HepG2 (cell line): ENCODE results near the gene AURKA. TPM values are rescaled to one million over a fixed set of nuclear protein-coding genes. Genes with fewer than 3 reads are reported as not detected.

ENCODE experiments used
- CAMTA2 ChIP-seq: sonication (generic); formaldehyde crosslinking; IDR thresholded peaks from 2 replicates; pipeline ENCODE4 v1.4.0; 2020; ENCODE audit warnings: mild to moderate bottlenecking, missing genetic modification reagents, borderline replicate concordance
- CCDC6 ChIP-seq: sonication (generic); formaldehyde crosslinking; IDR thresholded peaks from 2 replicates; pipeline ENCODE4 v1.8.1; 2022; ENCODE audit warnings: mild to moderate bottlenecking, missing genetic modification reagents, moderate library complexity
- ELF3 ChIP-seq: IDR thresholded peaks from 2 replicates; pipeline ENCODE4 v1.6.1; 2016; ENCODE audit warnings: missing genetic modification reagents, missing compliant biosample characterization
- GABPB1 ChIP-seq: IDR thresholded peaks from 2 replicates; pipeline ENCODE4 v1.6.1; 2016; ENCODE audit warnings: mild to moderate bottlenecking, missing genetic modification reagents, moderate library complexity, missing compliant biosample characterization
- GTF2F1 ChIP-seq: fragments of 150-350 bp; IDR thresholded peaks from 2 replicates; pipeline ENCODE4 v1.6.1; 2014; ENCODE audit warnings: low read length
- ISX ChIP-seq: sonication (generic); formaldehyde crosslinking; conservative IDR thresholded peaks from 2 replicates; pipeline ENCODE4 v1.5.0; 2020; ENCODE audit warnings: missing genetic modification reagents
- NCOA2 ChIP-seq: sonication (generic); formaldehyde crosslinking; IDR thresholded peaks from 2 replicates; pipeline ENCODE4 v1.8.0; 2022; ENCODE audit warnings: inconsistent platforms
- POLR2A ChIP-seq, 2 experiments: IDR thresholded peaks; 2 replicates each; pipeline ENCODE4 v1.6.1; 2011; ENCODE audit warnings: low read depth in 2 of 2, low read length in 2 of 2, mild to moderate bottlenecking in 1 of 2, moderate library complexity in 1 of 2; ENCODE audit not compliant: insufficient read depth in 1 of 2
- REL ChIP-seq: sonication (generic); formaldehyde crosslinking; conservative IDR thresholded peaks from 2 replicates; pipeline ENCODE4 v1.8.0; 2022; ENCODE audit warnings: mild to moderate bottlenecking, missing genetic modification reagents, moderate library complexity
- SAFB2 ChIP-seq: sonication (generic); formaldehyde crosslinking; IDR thresholded peaks from 2 replicates; pipeline ENCODE4 v1.5.1; 2020; ENCODE audit warnings: missing genetic modification reagents, low read depth, mild to moderate bottlenecking, borderline replicate concordance
- SETDB1 ChIP-seq: sonication (generic); formaldehyde crosslinking; IDR thresholded peaks from 2 replicates; pipeline ENCODE4 v1.5.1; 2020; ENCODE audit warnings: missing genetic modification reagents, mild to moderate bottlenecking, borderline replicate concordance
- SIX1 ChIP-seq: sonication (generic); formaldehyde crosslinking; IDR thresholded peaks from 2 replicates; pipeline ENCODE4 v1.4.0; 2020; ENCODE audit warnings: missing genetic modification reagents, borderline replicate concordance
- SYNCRIP ChIP-seq: fragments of 200-400 bp; formaldehyde crosslinking; IDR thresholded peaks from 2 replicates; pipeline ENCODE4 v1.6.1; 2018; ENCODE audit warnings: mild to moderate bottlenecking, low read depth, low read length; ENCODE audit not compliant: insufficient read depth
- TCF7L2 ChIP-seq: IDR thresholded peaks from 2 replicates; pipeline ENCODE4 v1.6.1; 2011; ENCODE audit warnings: mild to moderate bottlenecking, low read depth, low read length, moderate library complexity
- TEAD3 ChIP-seq: optimal IDR thresholded peaks from 2 replicates; pipeline ENCODE3; 2016; ENCODE audit warnings: borderline replicate concordance
- ZFP62 ChIP-seq: sonication (generic); formaldehyde crosslinking; IDR thresholded peaks from 2 replicates; pipeline ENCODE4 v1.4.0; 2020; ENCODE audit warnings: missing genetic modification reagents
- ZNF367 ChIP-seq: sonication (generic); formaldehyde crosslinking; IDR thresholded peaks from 2 replicates; pipeline ENCODE4 v1.4.0; 2020; ENCODE audit warnings: missing genetic modification reagents, borderline replicate concordance
- ZNF432 ChIP-seq: sonication (generic); formaldehyde crosslinking; IDR thresholded peaks from 2 replicates; pipeline ENCODE4 v1.5.0; 2020; ENCODE audit warnings: missing genetic modification reagents, mild to moderate bottlenecking, borderline replicate concordance
- ZNF501 ChIP-seq: sonication (generic); formaldehyde crosslinking; IDR thresholded peaks from 2 replicates; pipeline ENCODE4 v1.5.1; 2020; ENCODE audit warnings: mild to moderate bottlenecking, moderate library complexity, missing genetic modification reagents
- polyA plus RNA-seq, 8 experiments: library from polyadenylated mRNA; depleted of rRNA in 3 of 8; stranded (reverse) in 7 of 8; unstranded in 1 of 8; fragments of >200 nt; fragmentation: Illumina TruSeq in 4 of 8; extraction: Trizol in 4 of 8; gene quantifications; 2 replicates each; pipeline versions ENCODE4 v1.2.1 to v1.2.3, GENCODE V29; 2011 to 2016; ENCODE audit warnings: low read depth in 4 of 8, missing spikeins in 1 of 8, mixed read lengths in 1 of 8; ENCODE audit not compliant: insufficient read depth in 1 of 8
- total RNA-seq, 5 experiments: library from RNA; depleted of rRNA; stranded (reverse); fragments of >200 nt; fragmentation: Illumina TruSeq; extraction: Trizol; gene quantifications; 2 replicates each; pipeline ENCODE4 v1.2.3, GENCODE V29; 2016; ENCODE audit warnings: low read depth in 1 of 5
- TF ChIP-seq, protein P1 (sequence below): sonication (generic); formaldehyde crosslinking; IDR thresholded peaks from 2 replicates; pipeline ENCODE4 v1.8.1; 2023; ENCODE audit warnings: mild to moderate bottlenecking, inconsistent platforms, moderate library complexity, missing genetic modification reagents, borderline replicate concordance
- TF ChIP-seq, protein P2 (sequence below): sonication (generic); formaldehyde crosslinking; IDR thresholded peaks from 2 replicates; pipeline ENCODE4 v1.4.0; 2020; ENCODE audit warnings: missing genetic modification reagents
- TF ChIP-seq, protein P3 (sequence below): IDR thresholded peaks from 2 replicates; pipeline ENCODE4 v1.6.1; 2012; ENCODE audit warnings: low read length, improper control_type of control experiment

Gene AURKA
- total and polyA plus RNA-seq, 2 of the 13 experiments (the other 11 are each of a cell fraction or from before 2014, with no cell fraction given), result 96.4 to 224 TPM

DNA sequence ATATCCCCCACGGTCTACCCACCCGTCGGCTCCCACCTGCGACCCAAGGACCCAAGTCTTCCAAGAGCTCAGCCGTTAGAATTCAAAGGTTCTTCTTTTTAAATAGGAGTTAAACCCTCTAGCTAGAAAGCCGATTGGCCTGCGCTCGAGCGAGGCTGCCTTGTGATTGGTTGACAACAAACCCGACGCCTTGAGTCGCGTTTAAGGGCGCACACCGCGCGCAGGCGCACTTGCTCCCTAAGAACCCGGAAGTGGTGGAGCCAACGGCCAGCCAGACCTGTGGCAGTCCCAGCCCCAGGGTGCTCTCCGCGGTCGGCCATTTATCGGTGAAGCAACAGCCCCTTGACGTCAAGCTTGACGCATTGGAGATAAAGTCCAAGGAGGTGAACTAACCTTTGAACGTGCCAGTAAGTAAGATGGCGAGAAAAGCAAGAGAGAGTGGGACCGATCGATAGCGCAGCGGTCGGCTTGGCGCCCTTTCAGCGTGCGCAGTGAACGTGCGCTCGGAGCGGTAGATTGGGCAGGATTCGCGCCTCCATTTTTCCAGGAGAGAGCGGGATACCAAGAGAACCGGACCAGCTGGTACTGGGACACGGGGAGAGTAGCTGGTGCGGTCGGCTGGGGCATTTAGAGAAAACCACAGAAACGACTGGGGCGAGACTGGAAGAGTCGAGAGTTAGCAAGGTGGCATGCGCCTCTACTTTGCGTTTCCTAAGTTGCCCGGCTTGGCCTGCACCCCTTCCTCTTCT is at the start of gene AURKA, which contains the start of gene CSTF1 (continued):
- TF ChIP-seq SIX1 (CRISPR knock-in tag), result peak; percentile 86
- TF ChIP-seq SYNCRIP, result no peak
- TF ChIP-seq, protein P1, sequence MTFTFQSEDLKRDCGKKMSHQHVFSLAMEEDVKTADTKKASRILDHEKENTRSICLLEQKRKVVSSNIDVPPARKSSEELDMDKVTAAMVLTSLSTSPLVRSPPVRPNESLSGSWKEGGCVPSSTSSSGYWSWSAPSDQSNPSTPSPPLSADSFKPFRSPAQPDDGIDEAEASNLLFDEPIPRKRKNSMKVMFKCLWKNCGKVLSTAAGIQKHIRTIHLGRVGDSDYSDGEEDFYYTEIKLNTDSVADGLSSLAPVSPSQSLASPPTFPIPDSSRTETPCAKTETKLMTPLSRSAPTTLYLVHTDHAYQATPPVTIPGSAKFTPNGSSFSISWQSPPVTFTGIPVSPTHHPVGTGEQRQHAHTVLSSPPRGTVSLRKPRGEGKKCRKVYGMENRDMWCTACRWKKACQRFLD (CRISPR knock-in tag), result peak; percentile 93
- peak; percentile 100 for TF ChIP-seq ZNF501 (CRISPR knock-in tag)
- TF ChIP-seq SAFB2 (CRISPR knock-in tag), result peak; percentile 86
- peak; percentile 97 for TF ChIP-seq REL (CRISPR knock-in tag)
- TF ChIP-seq GTF2F1, result peak; percentile 76; the same call in 1 of the 2 replicates
- TF ChIP-seq POLR2A (IDR thresholded peaks at IDR 0.05; ENCODE audit: insufficient read depth in 1 of 2, low read depth in 2 of 2, low read length in 2 of 2), result peak; percentile 85 to 88
- 0 out of 2 replicates have a peak, but pooled peaks have one; percentile 88 for TF ChIP-seq ZNF432 (CRISPR knock-in tag)
- peak; percentile 93 for TF ChIP-seq GABPB1 (CRISPR knock-in tag)
- TF ChIP-seq ISX (CRISPR knock-in tag), result peak; percentile 74; the same call in 1 of the 2 replicates
- no peak for TF ChIP-seq SETDB1 (CRISPR knock-in tag)
- TF ChIP-seq TCF7L2, result no peak
- peak; percentile 96 for TF ChIP-seq ELF3 (CRISPR knock-in tag)
- TF ChIP-seq, protein P2, sequence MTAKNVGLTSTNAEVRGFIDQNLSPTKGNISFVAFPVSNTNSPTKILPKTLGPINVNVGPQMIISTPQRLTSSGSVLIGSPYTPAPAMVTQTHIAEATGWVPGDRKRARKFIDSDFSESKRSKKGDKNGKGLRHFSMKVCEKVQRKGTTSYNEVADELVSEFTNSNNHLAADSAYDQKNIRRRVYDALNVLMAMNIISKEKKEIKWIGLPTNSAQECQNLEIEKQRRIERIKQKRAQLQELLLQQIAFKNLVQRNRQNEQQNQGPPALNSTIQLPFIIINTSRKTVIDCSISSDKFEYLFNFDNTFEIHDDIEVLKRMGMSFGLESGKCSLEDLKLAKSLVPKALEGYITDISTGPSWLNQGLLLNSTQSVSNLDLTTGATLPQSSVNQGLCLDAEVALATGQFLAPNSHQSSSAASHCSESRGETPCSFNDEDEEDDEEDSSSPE (CRISPR knock-in tag), result peak; percentile 98
- TF ChIP-seq ZFP62 (CRISPR knock-in tag), result peak; percentile 95
- peak; percentile 68; the same call in 1 of the 2 replicates for TF ChIP-seq CAMTA2 (CRISPR knock-in tag)
- peak; percentile 91 for TF ChIP-seq ZNF367 (CRISPR knock-in tag)
- TF ChIP-seq NCOA2 (CRISPR knock-in tag), result peak; percentile 88
- TF ChIP-seq CCDC6, result peak; percentile 99
- TF ChIP-seq, protein P3, sequence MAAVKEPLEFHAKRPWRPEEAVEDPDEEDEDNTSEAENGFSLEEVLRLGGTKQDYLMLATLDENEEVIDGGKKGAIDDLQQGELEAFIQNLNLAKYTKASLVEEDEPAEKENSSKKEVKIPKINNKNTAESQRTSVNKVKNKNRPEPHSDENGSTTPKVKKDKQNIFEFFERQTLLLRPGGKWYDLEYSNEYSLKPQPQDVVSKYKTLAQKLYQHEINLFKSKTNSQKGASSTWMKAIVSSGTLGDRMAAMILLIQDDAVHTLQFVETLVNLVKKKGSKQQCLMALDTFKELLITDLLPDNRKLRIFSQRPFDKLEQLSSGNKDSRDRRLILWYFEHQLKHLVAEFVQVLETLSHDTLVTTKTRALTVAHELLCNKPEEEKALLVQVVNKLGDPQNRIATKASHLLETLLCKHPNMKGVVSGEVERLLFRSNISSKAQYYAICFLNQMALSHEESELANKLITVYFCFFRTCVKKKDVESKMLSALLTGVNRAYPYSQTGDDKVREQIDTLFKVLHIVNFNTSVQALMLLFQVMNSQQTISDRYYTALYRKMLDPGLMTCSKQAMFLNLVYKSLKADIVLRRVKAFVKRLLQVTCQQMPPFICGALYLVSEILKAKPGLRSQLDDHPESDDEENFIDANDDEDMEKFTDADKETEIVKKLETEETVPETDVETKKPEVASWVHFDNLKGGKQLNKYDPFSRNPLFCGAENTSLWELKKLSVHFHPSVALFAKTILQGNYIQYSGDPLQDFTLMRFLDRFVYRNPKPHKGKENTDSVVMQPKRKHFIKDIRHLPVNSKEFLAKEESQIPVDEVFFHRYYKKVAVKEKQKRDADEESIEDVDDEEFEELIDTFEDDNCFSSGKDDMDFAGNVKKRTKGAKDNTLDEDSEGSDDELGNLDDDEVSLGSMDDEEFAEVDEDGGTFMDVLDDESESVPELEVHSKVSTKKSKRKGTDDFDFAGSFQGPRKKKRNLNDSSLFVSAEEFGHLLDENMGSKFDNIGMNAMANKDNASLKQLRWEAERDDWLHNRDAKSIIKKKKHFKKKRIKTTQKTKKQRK, result no peak
- peak; percentile 89 for TF ChIP-seq TEAD3 (CRISPR knock-in tag)
